GM06990 (cell line): ENCODE results near the gene CNGB1.
"Not testable (repeated sequence)": the region's sequence is repeated elsewhere in the genome, so short reads cannot be mapped to it uniquely, and the experiment has no call there.

ENCODE experiments used
- DNase-seq: peaks from one replicate; pipeline ENCODE4 v3.0.0-alpha.2; 2011; ENCODE audit not compliant: insufficient read length; ENCODE audit errors: extremely low read depth
- H3K27me3 ChIP-seq: replicated peaks from 2 replicates; pipeline ENCODE4 v1.6.0; 2011; ENCODE audit warnings: low read length; ENCODE audit not compliant: control insufficient read depth, insufficient read depth
- H3K36me3 ChIP-seq: 2 replicates; pipeline ENCODE4 v1.5.1; 2011; ENCODE audit warnings: low read length; ENCODE audit not compliant: control insufficient read depth, insufficient read depth
- H3K4me3 ChIP-seq: replicated peaks from 2 replicates; pipeline ENCODE4 v1.5.1; 2011; ENCODE audit warnings: low read depth, mild to moderate bottlenecking, control low read depth, low read length
- TF ChIP-seq, protein P1 (sequence below): IDR thresholded peaks from 2 replicates; pipeline ENCODE4 v1.5.1; 2011; ENCODE audit warnings: low read length, control low read depth, mild to moderate bottlenecking, inconsistent platforms; ENCODE audit not compliant: insufficient read depth, poor library complexity, severe bottlenecking

The CNGB1 gene

DNA sequence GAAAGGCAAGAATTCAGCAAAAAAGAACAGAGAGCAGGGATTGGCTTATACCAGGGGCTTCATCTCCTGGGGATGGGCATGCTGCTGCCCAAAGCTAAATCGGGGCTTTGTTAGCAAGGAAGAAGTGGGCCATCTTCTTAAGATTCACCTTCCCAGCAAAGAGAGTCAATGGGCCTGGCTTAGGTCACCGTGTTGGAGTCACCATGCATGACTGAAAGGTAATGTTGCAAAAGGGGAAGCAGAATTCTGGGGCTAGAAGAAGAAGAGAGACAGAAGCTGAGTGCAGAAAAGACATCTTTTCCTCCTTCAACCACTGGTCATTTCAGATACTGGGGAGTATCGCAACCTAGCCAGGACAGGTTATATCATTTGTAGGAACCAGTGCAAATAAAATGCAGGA, 92.3 kb downstream of the CNGB1 start:
- Histone ChIP-seq H3K4me3 (no peak overlapping the region), H3K36me3 (no peaks in the 10 kb centered on the region), H3K27me3 (no peaks in the 10 kb centered on the region; the same call in 1 of the 2 replicates)
- no peak for DNase-seq
- TF ChIP-seq, protein P1, sequence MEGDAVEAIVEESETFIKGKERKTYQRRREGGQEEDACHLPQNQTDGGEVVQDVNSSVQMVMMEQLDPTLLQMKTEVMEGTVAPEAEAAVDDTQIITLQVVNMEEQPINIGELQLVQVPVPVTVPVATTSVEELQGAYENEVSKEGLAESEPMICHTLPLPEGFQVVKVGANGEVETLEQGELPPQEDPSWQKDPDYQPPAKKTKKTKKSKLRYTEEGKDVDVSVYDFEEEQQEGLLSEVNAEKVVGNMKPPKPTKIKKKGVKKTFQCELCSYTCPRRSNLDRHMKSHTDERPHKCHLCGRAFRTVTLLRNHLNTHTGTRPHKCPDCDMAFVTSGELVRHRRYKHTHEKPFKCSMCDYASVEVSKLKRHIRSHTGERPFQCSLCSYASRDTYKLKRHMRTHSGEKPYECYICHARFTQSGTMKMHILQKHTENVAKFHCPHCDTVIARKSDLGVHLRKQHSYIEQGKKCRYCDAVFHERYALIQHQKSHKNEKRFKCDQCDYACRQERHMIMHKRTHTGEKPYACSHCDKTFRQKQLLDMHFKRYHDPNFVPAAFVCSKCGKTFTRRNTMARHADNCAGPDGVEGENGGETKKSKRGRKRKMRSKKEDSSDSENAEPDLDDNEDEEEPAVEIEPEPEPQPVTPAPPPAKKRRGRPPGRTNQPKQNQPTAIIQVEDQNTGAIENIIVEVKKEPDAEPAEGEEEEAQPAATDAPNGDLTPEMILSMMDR = no peak

DNA sequence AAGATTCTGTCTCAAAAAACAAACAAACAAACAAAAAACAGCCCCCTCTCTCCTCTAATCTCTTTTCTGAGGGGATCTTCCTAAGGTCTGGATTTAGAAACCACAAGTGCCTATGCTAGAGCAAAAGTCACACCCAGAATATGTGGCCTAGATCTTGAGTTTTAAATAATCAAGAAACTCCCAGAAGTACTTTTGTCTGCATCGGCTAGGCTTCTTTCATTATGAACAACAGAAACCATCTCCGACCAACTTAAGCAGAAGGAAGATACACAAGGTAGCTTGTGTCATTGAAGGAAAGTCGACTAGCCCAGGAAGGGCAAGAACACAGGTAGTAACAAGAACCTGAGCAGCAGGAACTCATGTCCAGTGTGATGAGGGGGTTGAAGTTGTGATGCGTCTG, 94.7 kb downstream of the CNGB1 start:
- Histone ChIP-seq H3K36me3 (no peaks in the 10 kb centered on the region), H3K27me3 (no peaks in the 10 kb centered on the region), H3K4me3 (no peak overlapping the region)
- TF ChIP-seq, protein P1 = no peak
- DNase-seq = no peak

DNA sequence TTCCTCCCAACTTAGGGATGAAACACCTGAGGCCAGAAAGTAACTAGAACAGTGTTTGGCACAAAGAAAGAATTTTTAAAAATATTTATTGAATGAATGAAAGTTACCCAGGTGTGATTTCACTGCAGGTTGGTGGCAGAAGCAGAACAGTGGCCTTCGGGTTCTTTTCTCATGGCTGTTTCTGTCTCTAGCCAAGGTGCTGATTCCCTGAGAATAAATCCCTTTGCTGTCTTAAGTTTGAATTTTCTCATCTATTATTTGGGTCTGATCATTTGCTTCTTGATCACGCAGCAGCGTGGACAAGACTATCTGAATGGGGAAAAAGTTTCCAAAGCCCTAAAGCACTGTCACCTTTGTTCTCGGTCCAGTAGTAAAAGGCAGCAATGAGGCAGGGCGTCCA, 95.6 kb downstream of the CNGB1 start:
- Histone ChIP-seq H3K4me3 (no peak overlapping the region), H3K27me3 (no peaks in the 10 kb centered on the region), H3K36me3 (no peaks in the 10 kb centered on the region)
- TF ChIP-seq, protein P1 = no peak
- DNase-seq = no peak

DNA sequence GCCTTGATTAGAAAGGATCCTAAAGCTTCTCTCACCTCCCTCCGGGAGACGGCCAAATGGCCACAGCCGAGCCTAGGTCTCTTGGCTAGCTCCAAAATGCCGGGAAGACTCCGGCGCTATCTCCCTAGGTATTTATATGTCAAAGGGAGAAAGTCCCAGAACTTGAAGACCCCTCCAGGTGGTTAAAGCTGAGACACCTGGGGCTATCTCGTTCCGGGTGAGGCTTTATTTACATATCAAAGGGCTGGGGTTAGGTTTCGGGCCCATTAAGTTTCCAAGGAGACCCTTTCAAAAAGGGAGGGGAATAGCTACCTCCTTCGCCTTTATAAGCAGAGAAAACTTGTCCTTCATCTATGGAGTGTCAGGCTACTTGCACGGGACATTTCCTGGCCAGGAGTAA, 97.7 kb downstream of the CNGB1 start:
- no peaks in the 10 kb centered on the region for H3K27me3 ChIP-seq
- no peaks in the 10 kb centered on the region for H3K36me3 ChIP-seq
- H3K4me3 ChIP-seq = no peak overlapping the region
- TF ChIP-seq, protein P1 = no peak
- DNase-seq = no peak

DNA sequence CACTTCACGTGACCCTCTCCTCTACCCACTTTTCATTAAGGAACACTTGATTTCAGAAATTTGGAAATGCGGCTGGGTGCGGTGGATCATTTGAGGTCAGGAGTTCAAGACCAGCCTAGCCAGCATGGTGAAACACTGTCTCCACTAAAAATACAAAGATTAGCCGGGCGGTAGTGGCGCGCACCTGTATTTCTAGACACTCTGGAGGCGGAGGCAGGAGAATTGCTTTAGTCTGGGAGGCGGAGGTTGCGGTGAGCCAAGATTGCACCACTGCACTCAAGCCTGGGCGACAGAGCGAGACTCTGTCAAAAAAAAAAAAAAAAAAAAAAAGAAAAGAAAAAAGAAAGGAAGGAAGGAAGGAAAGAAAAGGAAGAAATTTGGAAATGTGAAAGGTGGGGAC, 98.2 kb downstream of the CNGB1 start:
- not testable (repeated sequence) for H3K36me3 ChIP-seq, H3K4me3 ChIP-seq, H3K27me3 ChIP-seq, DNase-seq

DNA sequence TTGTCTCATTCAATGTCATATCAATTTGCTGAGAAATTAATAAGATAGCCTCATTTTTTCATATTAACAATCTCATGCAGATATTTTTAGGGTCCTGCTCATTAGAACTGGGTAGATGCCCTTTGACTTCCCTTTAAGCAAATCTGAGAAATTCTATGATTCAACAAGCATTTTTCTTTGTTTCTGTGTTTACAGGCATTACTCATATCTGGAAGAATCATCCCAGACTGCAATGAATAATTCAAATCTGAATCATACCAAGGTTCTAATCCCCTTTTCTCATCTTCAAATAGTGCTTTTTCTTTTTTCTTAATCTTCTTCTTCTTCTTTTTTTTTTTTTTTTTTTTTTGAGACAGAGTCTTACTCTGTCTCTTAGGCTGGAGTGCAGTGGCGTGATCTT, 99.5 kb downstream of the CNGB1 start:
- Histone ChIP-seq H3K27me3 (no peaks in the 10 kb centered on the region), H3K36me3 (no peaks in the 10 kb centered on the region), H3K4me3 (no peak overlapping the region)
- TF ChIP-seq, protein P1 = no peak
- DNase-seq = peak; percentile 15
